Kidney (tissue), 14 donors: ENCODE results near the gene EBF3. TPM values are rescaled to one million over a fixed set of nuclear protein-coding genes. Genes with fewer than 3 reads are reported as not detected.

Experiments
- DNase-seq, 5 donors: peaks; one replicate each; pipeline ENCODE4 v3.0.0-alpha.2; 2013 to 2020
- FAIRE-seq: peaks from 2 replicates; lab custom pipeline; 2012; peaks lifted over from hg19 to GRCh38; lab: Jason Lieb, UNC
- H3K27ac ChIP-seq, 2 donors: one replicate each; pipeline ENCODE4 v1.7.0; 2013; ENCODE audit warnings: low read depth in 2 of 2, low read length in 2 of 2, inconsistent platforms in 1 of 2
- H3K27me3 ChIP-seq: one replicate; pipeline ENCODE4 v1.7.1; 2013; ENCODE audit warnings: low read length, inconsistent platforms; ENCODE audit not compliant: control insufficient read depth, insufficient read depth
- H3K36me3 ChIP-seq, 3 donors: one replicate each; pipeline versions ENCODE4 v1.7.0 to v1.7.1; 2013; ENCODE audit warnings: low read length in 3 of 3, control low read depth in 1 of 3, inconsistent platforms in 1 of 3; ENCODE audit not compliant: insufficient read depth in 3 of 3, control insufficient read depth in 2 of 3
- H3K4me1 ChIP-seq, 3 donors: one replicate each; pipeline versions ENCODE4 v1.7.0 to v1.7.1; 2013; ENCODE audit warnings: low read length in 3 of 3, inconsistent platforms in 1 of 3, low read depth in 1 of 3; ENCODE audit not compliant: control insufficient read depth in 2 of 3, insufficient read depth in 2 of 3
- H3K4me3 ChIP-seq, 3 donors: one replicate each; pipeline versions ENCODE4 v1.7.0 to v1.8.1; 2013; ENCODE audit warnings: low read length in 3 of 3, control low read depth in 1 of 3, inconsistent platforms in 1 of 3
- H3K9ac ChIP-seq, 3 donors: one replicate each; pipeline versions ENCODE4 v1.7.0 to v1.7.1; 2013; ENCODE audit warnings: low read length in 3 of 3, control low read depth in 1 of 3, inconsistent platforms in 1 of 3
- H3K9me3 ChIP-seq, 3 donors: one replicate each; pipeline versions ENCODE4 v1.7.0 to v1.7.1; 2013; ENCODE audit warnings: low read length in 3 of 3, control low read depth in 1 of 3, inconsistent platforms in 1 of 3; ENCODE audit not compliant: control insufficient read depth in 2 of 3, insufficient read depth in 1 of 3
- CTCF ChIP-seq: IDR thresholded peaks from 3 replicates; pipeline ENCODE4 v1.5.1; 2012; ENCODE audit warnings: mild to moderate bottlenecking, moderate library complexity, borderline replicate concordance; ENCODE audit not compliant: insufficient read depth; ENCODE audit errors: extremely low read depth
- intact Hi-C: fragments of 100-400 bp; cut with DNase I; formaldehyde crosslinking; loops from one replicate; pipeline ENCODE4 v1.11.1; 2022
- polyA plus RNA-seq: library from polyadenylated mRNA; stranded (reverse); fragments of 350-450 nt; fragmentation: Illumina TruSeq; extraction: RNeasy Lipid Tissue Mini Kit (QIAGEN cat#74804); gene quantifications from one replicate; pipeline ENCODE4 v1.2.3, GENCODE V29; 2014; ENCODE audit warnings: low read depth, low replicate concordance; ENCODE audit not compliant: insufficient read depth
- total RNA-seq: library from RNA; stranded (reverse); fragmentation: NEBNext Ultra II Directional; extraction: Animal tissue kit (Norgen Biotek cat#: 25700); gene quantifications from one replicate; pipeline ENCODE4 v1.2.1, GENCODE V29; 2021
- donor health status: control.
- donor health status: control.
- donor health status: control.
- donor health status: control.
- donor health status: control.
- donor health status: DM: yes; HTN: yes; CAD: no.
- donor health status: Normal renal cell carcinoma (clear cell type).

EBF3 gene
- total and polyA plus RNA-seq, 2 donors from 2014 or later = 0.09 to 0.98 TPM

- Histone ChIP-seq H3K27me3 (no peaks in the 10 kb centered on the region), H3K4me3 (no peak overlapping the region), H3K4me1 (no peaks in the 10 kb centered on the region), H3K9me3 (no peaks in the 10 kb centered on the region), H3K27ac (no peak overlapping the region), H3K9ac (no peak overlapping the region), H3K36me3 (no peaks in the 10 kb centered on the region)
- peak in 1 of 5 donors; percentile 24 for DNase-seq
- TF ChIP-seq CTCF = no peak
- FAIRE-seq = no peak
- intact Hi-C loops = no loop called here
These were observed 116.2 kb downstream of the EBF3 start for GRCh38 chr10:129847741-129848483.

DNA sequence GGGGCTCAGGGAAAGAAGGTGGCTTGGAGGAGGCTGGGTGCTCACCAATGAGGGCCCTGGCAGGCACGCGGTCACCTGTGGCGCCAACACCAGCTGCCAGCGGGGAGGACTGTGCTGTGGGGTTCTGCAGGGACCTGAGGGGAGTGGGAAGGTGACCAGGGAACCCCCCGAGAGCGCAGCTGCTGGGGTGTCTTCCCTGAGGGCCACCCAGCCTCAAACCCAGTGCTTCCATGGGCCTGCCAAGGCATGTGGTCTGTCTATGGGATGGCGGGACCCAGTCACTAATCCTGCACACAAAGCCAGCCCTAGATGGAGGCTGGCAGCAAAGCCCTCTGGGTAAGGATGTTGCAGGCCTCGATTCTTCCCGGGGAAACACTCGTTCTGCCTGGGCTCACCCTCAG, 117.1 kb downstream of the EBF3 start:
- H3K27ac ChIP-seq = no peak overlapping the region
- intact Hi-C loops = no loop called here
- no peak for TF ChIP-seq CTCF
- no peaks in the 10 kb centered on the region for H3K36me3 ChIP-seq
- H3K27me3 ChIP-seq = no peaks in the 10 kb centered on the region
- H3K4me1 ChIP-seq = no peaks in the 10 kb centered on the region
- no peak overlapping the region for H3K4me3 ChIP-seq
- no peaks in the 10 kb centered on the region for H3K9me3 ChIP-seq
- FAIRE-seq (no peak), DNase-seq (peak in 1 of 5 donors; percentile 35)
- H3K9ac ChIP-seq = no peak overlapping the region

- DNase-seq (no peak), FAIRE-seq (no peak)
- H3K9me3 ChIP-seq = no peaks in the 10 kb centered on the region
- intact Hi-C loops = no loop called here
- H3K36me3 ChIP-seq = no peaks in the 10 kb centered on the region
- H3K9ac ChIP-seq = no peak overlapping the region
- no peak for TF ChIP-seq CTCF
- H3K4me3 ChIP-seq = no peak overlapping the region
- H3K27ac ChIP-seq = no peak overlapping the region
- no peaks in the 10 kb centered on the region for H3K27me3 ChIP-seq
- no peaks in the 10 kb centered on the region for H3K4me1 ChIP-seq
These were observed 118.8 kb downstream of the EBF3 start for GRCh38 chr10:129845111-129845753.
